NCI-H524 treated with DMSO at 0.1 percent for 48 hours (cell line): Measurements from ENCODE around the gene ADA.

ENCODE experiments used
- DNase-seq: peaks from one replicate; lab custom pipeline; 2025; lab: John Stamatoyannopoulos, UW

Gene ADA

DNA sequence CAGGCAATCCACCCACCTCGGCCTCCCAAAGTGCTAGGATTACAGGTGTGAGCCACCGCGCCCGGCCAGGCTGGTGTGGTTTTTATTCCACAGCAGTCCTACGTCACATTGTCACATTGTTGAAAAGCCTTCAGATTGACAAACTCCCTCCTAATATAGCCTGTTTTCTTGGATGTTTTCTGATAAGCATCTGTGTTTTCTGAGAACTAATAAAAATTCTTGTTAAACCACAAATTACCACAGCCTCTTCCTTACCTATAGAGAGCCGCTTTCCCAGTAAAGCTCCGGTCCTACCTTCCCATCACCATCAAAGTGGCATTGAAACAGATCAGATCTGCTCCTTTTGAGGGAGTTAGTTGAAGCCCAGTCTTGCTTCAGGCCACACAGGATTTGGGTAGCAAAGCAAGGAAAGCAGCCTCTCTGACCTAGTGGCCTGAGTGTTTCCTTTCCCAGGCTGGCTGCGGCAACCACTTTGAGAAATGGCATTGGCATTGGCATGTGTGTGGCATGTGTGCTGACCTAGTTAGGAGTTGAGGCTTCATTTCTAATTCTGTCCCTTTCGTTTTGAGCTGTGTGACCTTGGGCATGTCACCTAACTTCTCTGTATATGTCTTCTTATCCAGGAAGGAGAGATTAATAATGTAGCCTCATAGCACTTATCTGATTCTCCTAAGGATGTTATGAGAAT, 70.8 kb downstream of the ADA start:
- DNase-seq = no peak

DNA sequence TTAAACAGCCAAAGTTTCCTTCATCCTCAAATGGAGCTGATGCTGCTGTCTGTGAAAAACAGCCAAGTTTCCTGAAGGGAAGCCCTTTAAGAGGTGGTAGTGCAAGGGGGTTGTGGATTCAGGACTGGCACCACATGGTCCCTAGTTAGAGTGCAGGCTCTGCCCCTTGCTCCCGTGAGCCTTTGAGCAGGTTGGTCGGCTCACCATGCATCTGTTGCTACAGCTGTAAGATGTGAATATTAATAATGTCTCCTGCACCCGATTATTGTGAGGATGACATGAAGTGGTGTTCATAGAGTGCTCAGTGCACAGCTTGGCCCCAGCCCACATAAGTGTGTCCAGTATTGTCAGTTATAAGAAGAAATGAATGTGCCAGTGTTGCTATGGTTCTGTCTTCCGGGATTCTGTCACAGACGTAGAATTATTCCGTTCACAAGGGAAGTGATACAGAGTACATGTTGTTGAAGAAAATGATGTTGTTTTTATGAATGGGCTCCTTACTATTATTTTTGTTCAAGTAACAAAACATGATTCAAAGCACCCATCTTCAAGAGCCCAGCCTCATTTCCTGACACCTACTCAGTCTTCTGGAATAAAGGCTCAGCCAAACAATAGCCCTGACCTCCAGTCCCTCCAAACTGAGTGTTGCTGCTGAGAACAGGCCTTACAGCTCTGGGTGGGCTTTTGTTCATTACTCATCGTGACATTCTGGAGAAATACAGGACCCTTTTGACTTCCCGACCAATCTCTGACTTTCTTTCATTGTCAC, 72.0 kb downstream of the ADA start:
- peak; percentile 32 for DNase-seq

DNA sequence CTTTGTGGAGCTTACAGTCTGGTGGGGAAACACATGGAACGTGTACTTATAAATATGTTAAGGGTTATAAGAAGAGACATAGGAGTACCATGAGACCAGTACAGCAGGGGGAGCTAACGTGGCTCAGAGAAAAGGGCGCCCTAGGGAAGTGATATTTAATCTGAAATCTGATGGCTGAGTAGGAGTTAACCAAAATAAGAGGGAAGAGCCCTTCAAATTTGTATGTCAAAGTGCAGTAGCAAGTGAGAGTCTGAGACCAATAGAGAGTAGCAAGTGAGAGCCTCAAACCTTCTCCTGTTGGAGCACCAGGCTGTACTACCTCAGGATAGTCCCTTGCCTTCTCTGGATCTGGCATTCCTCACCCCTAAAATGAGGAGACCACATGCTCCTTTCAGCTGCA, 75.2 kb downstream of the ADA start:
- no peak for DNase-seq

DNA sequence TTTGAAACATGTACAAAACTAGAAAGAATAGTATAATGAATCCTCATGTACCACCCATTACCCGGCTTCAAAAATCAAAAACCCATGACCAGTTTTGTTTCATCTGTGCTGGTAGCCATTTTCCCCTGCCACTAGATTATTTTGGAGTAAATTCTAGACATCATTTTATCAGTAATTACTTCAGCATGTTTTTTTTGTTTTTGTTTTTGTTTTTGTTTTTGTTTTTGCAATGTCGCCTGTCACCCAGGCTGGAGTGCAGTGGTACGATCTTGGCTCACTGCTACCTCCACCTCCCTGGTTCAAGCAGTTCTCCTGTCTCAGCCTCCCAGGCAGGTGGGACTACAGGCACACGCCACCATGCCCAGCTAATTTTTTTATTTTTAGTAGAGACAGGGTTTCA, 77.1 kb downstream of the ADA start:
- no peak for DNase-seq

DNA sequence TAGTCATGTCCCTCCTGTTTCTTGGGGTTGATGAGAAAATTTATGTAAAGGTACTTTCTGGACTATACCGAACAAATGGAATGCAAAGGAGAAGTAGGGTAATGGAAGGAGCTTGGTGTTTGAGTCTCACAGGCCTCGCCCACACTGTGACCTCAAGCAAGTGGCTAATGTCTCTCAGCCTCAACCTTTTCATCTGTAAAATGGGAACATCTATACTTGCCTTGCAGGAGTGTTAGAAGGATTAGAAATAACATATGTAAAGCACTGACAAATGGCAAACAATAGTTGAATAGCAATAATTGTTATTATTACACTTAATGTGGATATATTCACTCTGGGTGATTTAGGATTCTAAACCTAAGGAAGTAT, 78.0 kb downstream of the ADA start:
- DNase-seq = no peak

DNA sequence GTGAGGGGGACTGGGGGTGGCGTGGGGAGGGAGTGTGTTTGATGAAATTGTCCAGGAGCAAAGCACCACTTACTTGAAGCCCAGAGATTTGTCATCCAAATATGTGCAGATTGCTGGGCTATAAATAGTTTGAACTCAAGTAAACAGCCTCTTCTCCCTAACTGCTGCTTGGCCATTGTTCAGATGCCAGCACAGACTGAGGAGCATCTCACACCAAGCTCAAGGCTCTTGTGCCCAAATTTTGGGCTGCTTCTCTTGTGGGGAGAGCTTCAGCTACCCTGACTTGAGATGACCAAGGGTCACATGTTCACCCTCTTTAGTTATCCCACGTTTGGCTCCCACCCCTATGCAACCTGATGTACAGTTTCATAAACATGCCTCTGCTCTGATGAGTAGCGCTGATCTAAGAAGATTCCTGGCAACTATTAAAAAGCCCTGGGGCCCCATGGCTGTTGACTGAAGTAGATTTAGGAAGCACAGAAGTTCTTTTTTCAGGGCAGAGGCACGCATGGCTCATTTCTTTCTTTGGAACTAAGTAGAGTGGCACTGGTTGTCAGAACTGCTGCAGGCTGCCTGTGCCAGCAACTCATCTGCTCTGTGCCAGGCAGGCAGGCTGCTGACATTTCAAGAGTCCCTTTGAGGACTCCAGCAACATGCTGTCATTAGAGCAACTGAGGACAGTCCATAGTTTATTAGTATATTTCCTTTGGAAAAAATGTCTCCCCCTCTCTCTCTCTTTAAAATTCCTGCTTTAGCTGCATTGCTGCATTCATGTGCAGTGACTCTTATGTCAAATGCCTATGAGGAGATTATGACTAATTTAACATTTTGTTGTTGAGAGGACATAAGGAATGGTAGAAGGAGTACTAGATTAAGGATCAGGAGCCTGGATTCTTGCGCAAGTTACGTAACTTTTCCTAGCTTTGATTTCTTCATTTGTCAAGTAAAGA, 78.7 kb downstream of the ADA start:
- no peak for DNase-seq

DNA sequence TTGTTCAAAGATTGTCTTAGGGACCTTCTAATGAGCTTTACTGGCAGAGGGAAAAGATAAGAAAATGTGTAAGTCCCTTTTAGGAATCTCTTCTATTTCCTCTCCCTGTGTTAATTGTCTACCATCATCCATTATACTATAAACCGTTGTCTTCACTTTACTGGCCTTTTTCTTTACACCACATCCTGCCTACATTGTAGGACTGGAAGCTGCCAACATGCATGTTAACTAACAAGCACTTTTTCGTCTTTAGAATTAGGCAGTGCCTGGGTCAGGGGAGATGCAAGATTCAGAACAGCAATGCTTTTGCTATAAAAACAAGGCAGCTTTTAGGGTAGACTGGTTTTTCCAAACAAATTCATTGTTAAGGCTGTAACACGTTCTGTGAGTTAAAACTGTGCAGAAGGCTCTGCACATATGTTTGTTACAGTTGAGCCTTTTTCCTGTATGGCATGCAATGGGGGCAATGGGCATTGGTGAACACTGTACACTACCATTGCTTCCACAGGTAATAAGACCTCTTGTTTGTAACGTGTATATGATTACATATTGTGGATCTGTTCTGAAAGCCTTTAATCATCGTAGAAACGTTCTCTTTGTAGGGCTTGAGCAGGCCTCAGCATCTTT, 80.0 kb downstream of the ADA start:
- no peak for DNase-seq

DNA sequence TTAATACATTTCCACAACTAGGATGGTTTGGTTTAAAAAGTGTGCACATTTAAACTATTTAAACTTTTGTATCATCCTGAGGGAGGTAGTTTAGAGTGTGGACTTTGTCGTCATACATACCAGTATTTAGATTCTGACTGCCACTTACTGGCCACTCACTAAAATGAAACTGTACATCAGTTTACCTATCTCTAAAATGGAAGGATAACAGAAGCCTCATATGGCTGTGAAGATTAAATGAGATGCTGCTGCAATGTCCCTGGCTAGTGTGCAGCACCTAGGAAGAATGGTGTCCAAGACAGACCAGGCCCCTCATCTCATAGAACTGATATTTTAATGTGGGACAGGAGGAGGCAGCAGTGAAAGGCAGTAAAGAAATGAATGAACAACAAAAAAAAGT, 81.1 kb downstream of the ADA start:
- DNase-seq = no peak
